Mesendoderm (in vitro differentiated cells): ENCODE data around the gene GPR31. TPM values are rescaled to one million over a fixed set of nuclear protein-coding genes. Genes with fewer than 3 reads are reported as not detected.
"Not testable (repeated sequence)": the region's sequence is repeated elsewhere in the genome, so short reads cannot be mapped to it uniquely, and the experiment has no call there.

ENCODE experiments used
- DNase-seq: peaks from one replicate; pipeline ENCODE4 v3.0.0; 2013
- H2AK5ac ChIP-seq: 2 replicates; pipeline ENCODE4 v1.6.1; 2013; ENCODE audit warnings: low read length, inconsistent platforms
- H2BK120ac ChIP-seq: 2 replicates; pipeline ENCODE4 v1.6.1; 2013; ENCODE audit warnings: low read depth, mild to moderate bottlenecking, low read length, moderate library complexity, mixed read lengths
- H2BK15ac ChIP-seq: replicated peaks from 2 replicates; pipeline ENCODE4 v1.6.1; 2013; ENCODE audit warnings: low read depth, mild to moderate bottlenecking, moderate library complexity
- H2BK5ac ChIP-seq: 2 replicates; pipeline ENCODE4 v1.6.1; 2013; ENCODE audit warnings: low read length, inconsistent platforms
- H3K18ac ChIP-seq: 2 replicates; pipeline ENCODE4 v1.6.1; 2013; ENCODE audit warnings: mild to moderate bottlenecking, low read length, mixed read lengths
- H3K23ac ChIP-seq: one replicate; pipeline ENCODE4 v1.6.1; 2013; ENCODE audit warnings: low read length
- H3K27ac ChIP-seq: 2 replicates; pipeline ENCODE4 v1.5.1; 2013; ENCODE audit warnings: low read depth, mild to moderate bottlenecking, inconsistent platforms, low read length, moderate library complexity
- H3K27me3 ChIP-seq: 2 replicates; pipeline ENCODE4 v1.6.1; 2013; ENCODE audit warnings: low read length, control low read depth, mild to moderate bottlenecking, inconsistent platforms; ENCODE audit not compliant: insufficient read depth, poor library complexity
- H3K36me3 ChIP-seq: 2 replicates; pipeline ENCODE4 v1.6.1; 2013; ENCODE audit warnings: low read length, inconsistent platforms; ENCODE audit not compliant: control insufficient read depth, insufficient read depth
- H3K4ac ChIP-seq: one replicate; pipeline ENCODE4 v1.6.1; 2013; ENCODE audit warnings: low read depth, mild to moderate bottlenecking, low read length, moderate library complexity
- H3K4me1 ChIP-seq: 2 replicates; pipeline ENCODE4 v1.6.1; 2013; ENCODE audit warnings: low read depth, low read length, inconsistent platforms; ENCODE audit not compliant: control insufficient read depth
- H3K4me2 ChIP-seq: 2 replicates; pipeline ENCODE4 v1.6.1; 2013; ENCODE audit warnings: low read length
- H3K4me3 ChIP-seq: 2 replicates; pipeline ENCODE4 v1.5.1; 2013; ENCODE audit warnings: mild to moderate bottlenecking, low read length
- H3K56ac ChIP-seq: one replicate; pipeline ENCODE4 v1.6.1; 2013; ENCODE audit warnings: low read length
- H3K79me1 ChIP-seq: 2 replicates; pipeline ENCODE4 v1.6.1; 2013; ENCODE audit warnings: low read length, inconsistent platforms
- H3K79me2 ChIP-seq: 2 replicates; pipeline ENCODE4 v1.6.1; 2013; ENCODE audit warnings: mild to moderate bottlenecking, low read length; ENCODE audit not compliant: control insufficient read depth, insufficient read depth
- H3K9ac ChIP-seq: 2 replicates; pipeline ENCODE4 v1.6.1; 2013; ENCODE audit warnings: low read length, inconsistent platforms
- H4K5ac ChIP-seq: one replicate; pipeline ENCODE4 v1.6.1; 2013; ENCODE audit warnings: low read length
- H4K8ac ChIP-seq: one replicate; pipeline ENCODE4 v1.6.1; 2013; ENCODE audit warnings: low read depth, mild to moderate bottlenecking, control low read depth, low read length, moderate library complexity
- WGBS: extraction: QIAGEN DNeasy Blood & Tissue Kit; methylation state at CpG from one replicate; pipeline ENCODE4 v1.1.7; 2013; ENCODE audit warnings: low lambda C conversion rate, missing lambda C conversion rate; ENCODE audit not compliant: insufficient coverage; ENCODE audit errors: extremely low coverage; 5-methylcytosine and 5-hydroxymethylcytosine counted together
- polyA plus RNA-seq, 2 experiments: library from polyadenylated mRNA; stranded (reverse); fragments of 200-250 nt; gene quantifications; one replicate each; pipeline ENCODE4 v1.2.3, GENCODE V29; 2013

The GPR31 gene, protein sequence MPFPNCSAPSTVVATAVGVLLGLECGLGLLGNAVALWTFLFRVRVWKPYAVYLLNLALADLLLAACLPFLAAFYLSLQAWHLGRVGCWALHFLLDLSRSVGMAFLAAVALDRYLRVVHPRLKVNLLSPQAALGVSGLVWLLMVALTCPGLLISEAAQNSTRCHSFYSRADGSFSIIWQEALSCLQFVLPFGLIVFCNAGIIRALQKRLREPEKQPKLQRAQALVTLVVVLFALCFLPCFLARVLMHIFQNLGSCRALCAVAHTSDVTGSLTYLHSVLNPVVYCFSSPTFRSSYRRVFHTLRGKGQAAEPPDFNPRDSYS
- not detected for polyA plus RNA-seq (2013, experiment 1 of 2)
- polyA plus RNA-seq (2013, experiment 2 of 2) = 0.03 TPM

- Histone ChIP-seq H4K5ac (no peak within 1 kb of the TSS), H3K23ac (no peak within 1 kb of the TSS), H3K27ac (no peak within 1 kb of the TSS), H3K27me3 (no peaks in the 10 kb centered on the region), H3K36me3 (no peaks in the 10 kb centered on the region), H3K4me1 (no peaks in the 10 kb centered on the region), H2BK15ac (no peak within 1 kb of the TSS), H3K79me1 (no peaks in the 10 kb centered on the region), H4K8ac (no peak within 1 kb of the TSS), H3K56ac (no peak within 1 kb of the TSS), H3K79me2 (no peaks in the 10 kb centered on the region), H3K4me3 (no peak within 1 kb of the TSS), H3K18ac (no peak within 1 kb of the TSS), H2AK5ac (no peak within 1 kb of the TSS), H2BK120ac (no peak within 1 kb of the TSS), H3K4ac (no peak within 1 kb of the TSS), H3K9ac (no peak within 1 kb of the TSS), H2BK5ac (no peak within 1 kb of the TSS), H3K4me2 (no peak within 1 kb of the TSS)
- DNase-seq = no peak
- WGBS = no CpG with 5 or more reads among the region's 4 CpGs
Measured at GRCh38 chr6:167157863-167158262, at the start of gene GPR31. Gene GPR31, minus strand, starts transcription at chr6:167157980. Its CDS starts 149 bp downstream, at chr6:167157831.

GRCh38 chr6:167207527-167207926 is 49.7 kb upstream of the GPR31 start:
- Histone ChIP-seq H3K27me3 (no peaks in the 10 kb centered on the region), H4K8ac (no peak overlapping the region), H3K23ac (no peak overlapping the region), H3K27ac (no peak overlapping the region), H3K56ac (no peak overlapping the region), H3K18ac (no peak overlapping the region), H2BK120ac (no peak overlapping the region), H2BK15ac (no peak overlapping the region), H3K4me2 (no peak overlapping the region), H3K4me1 (no peaks in the 10 kb centered on the region), H3K9ac (no peak overlapping the region), H3K79me2 (no peaks in the 10 kb centered on the region), H2AK5ac (no peak overlapping the region), H3K79me1 (no peaks in the 10 kb centered on the region), H2BK5ac (no peak overlapping the region), H3K36me3 (no peaks in the 10 kb centered on the region), H3K4me3 (no peak overlapping the region), H3K4ac (no peak overlapping the region), H4K5ac (no peak overlapping the region)
- whole genome bisulfite sequencing = no CpG with 5 or more reads among the region's 7 CpGs
- DNase-seq = no peak

DNA sequence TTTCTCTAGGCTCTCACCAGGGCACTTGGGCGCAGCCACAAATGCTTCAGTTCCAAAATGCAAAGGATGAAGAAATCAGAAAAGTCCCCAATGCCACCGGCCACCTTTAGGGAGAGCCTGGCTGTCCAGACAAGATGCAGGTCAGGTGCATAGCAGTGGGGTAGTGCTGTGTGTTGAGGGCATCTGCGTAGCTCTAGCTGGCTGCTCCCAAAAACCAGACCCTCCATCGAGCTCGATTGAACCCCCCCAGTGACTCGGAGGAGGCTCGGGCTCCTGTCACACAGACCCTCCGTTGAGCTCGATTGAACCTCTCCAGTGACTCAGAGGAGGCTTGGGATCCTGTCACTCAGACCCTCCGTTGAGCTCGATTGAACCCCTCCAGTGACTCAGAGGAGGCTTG is 47.5 kb upstream of the GPR31 start:
- H3K18ac ChIP-seq, H2BK5ac ChIP-seq, H3K79me2 ChIP-seq, H3K27me3 ChIP-seq, H2AK5ac ChIP-seq, H3K23ac ChIP-seq, H3K4me1 ChIP-seq, H4K5ac ChIP-seq, H4K8ac ChIP-seq, H3K9ac ChIP-seq, H2BK15ac ChIP-seq, DNase-seq, H3K56ac ChIP-seq, H3K79me1 ChIP-seq, H3K27ac ChIP-seq, H3K4me3 ChIP-seq, H3K4me2 ChIP-seq, H3K4ac ChIP-seq, H3K36me3 ChIP-seq, H2BK120ac ChIP-seq: not testable (repeated sequence)
- no CpG with 5 or more reads among the region's 11 CpGs for WGBS

GRCh38 chr6:167204059-167204348 is 46.2 kb upstream of the GPR31 start:
- H3K18ac ChIP-seq, H2BK5ac ChIP-seq, H3K79me1 ChIP-seq, H3K23ac ChIP-seq, H4K5ac ChIP-seq, H3K4ac ChIP-seq, H3K36me3 ChIP-seq, H2BK120ac ChIP-seq, H3K9ac ChIP-seq, H3K27me3 ChIP-seq, H3K4me3 ChIP-seq, H3K4me2 ChIP-seq, H3K27ac ChIP-seq, H2AK5ac ChIP-seq, H4K8ac ChIP-seq, H3K4me1 ChIP-seq, H3K56ac ChIP-seq, DNase-seq, H3K79me2 ChIP-seq, H2BK15ac ChIP-seq: not testable (repeated sequence)
- WGBS = no CpG with 5 or more reads among the region's 10 CpGs

GRCh38 chr6:167203261-167204058 is 45.7 kb upstream of the GPR31 start:
- H2BK15ac ChIP-seq, H3K4me1 ChIP-seq, H3K9ac ChIP-seq, H3K27ac ChIP-seq, H3K23ac ChIP-seq, H2BK5ac ChIP-seq, H2BK120ac ChIP-seq, H3K4ac ChIP-seq, H3K18ac ChIP-seq, H3K4me3 ChIP-seq, DNase-seq, H3K36me3 ChIP-seq, H3K79me1 ChIP-seq, H2AK5ac ChIP-seq, H4K5ac ChIP-seq, H3K27me3 ChIP-seq, H3K4me2 ChIP-seq, H3K79me2 ChIP-seq, H4K8ac ChIP-seq: not testable (repeated sequence)
- no CpG with 5 or more reads among the region's 29 CpGs for WGBS
- H3K56ac ChIP-seq = peak overlapping the region; percentile 42
